HEK293 (cell line): ENCODE results near the gene NTSR1.

ENCODE experiments used
- CTCF ChIA-PET: fragments of 350-600 bp; formaldehyde crosslinking; extraction: SDS; loops from one replicate; lab custom pipeline; 2021; ENCODE audit warnings: antibody characterized with exemption; lab: Yijun Ruan, JAX
- POLR2A ChIA-PET: fragments of 300-600 bp; formaldehyde crosslinking; extraction: SDS; loops from one replicate; lab custom pipeline; 2020; ENCODE audit warnings: antibody characterized with exemption, inconsistent platforms; lab: Yijun Ruan, JAX
- H3K27ac ChIP-seq: fragments of 200-500 bp; sonication (Bioruptor generic); 2 replicates; pipeline ENCODE4 v1.5.1; 2014; ENCODE audit warnings: low read depth, low read length, control low read depth, inconsistent platforms; ENCODE audit errors: extremely low read depth
- H3K36me3 ChIP-seq, 2 experiments: fragments of 200-500 bp in 1 of 2; sonication (Bioruptor generic) in 1 of 2; 1 replicate in 1 of 2; 2 replicates in 1 of 2; pipeline ENCODE4 v1.5.1; 2014 to 2017; ENCODE audit warnings: inconsistent platforms in 2 of 2, low read length in 2 of 2; ENCODE audit not compliant: control insufficient read depth in 2 of 2, insufficient read depth in 1 of 2
- H3K4me1 ChIP-seq: fragments of 200-500 bp; sonication (Bioruptor generic); 2 replicates; pipeline ENCODE4 v1.5.1; 2014; ENCODE audit warnings: mild to moderate bottlenecking, low read length, inconsistent platforms; ENCODE audit not compliant: control insufficient read depth, insufficient read depth
- H3K4me3 ChIP-seq: 2 replicates; pipeline ENCODE4 v1.5.1; 2011; ENCODE audit warnings: low read depth, mild to moderate bottlenecking, control low read depth, low read length, moderate library complexity
- H3K9me3 ChIP-seq: fragments of 200-500 bp; sonication (Bioruptor generic); 2 replicates; pipeline ENCODE4 v1.5.1; 2014; ENCODE audit warnings: low read depth, low read length, inconsistent platforms; ENCODE audit not compliant: control insufficient read depth, insufficient read depth
- BCL11B ChIP-seq: fragments of 450-650 bp; formaldehyde crosslinking; IDR thresholded peaks from 2 replicates; pipeline ENCODE4 v1.5.1; 2016; ENCODE audit warnings: low read depth, missing biosample characterization, missing genetic modification characterization
- EGR2 ChIP-seq: fragments of 450-650 bp; formaldehyde crosslinking; IDR thresholded peaks from 2 replicates; pipeline ENCODE4 v1.5.1; 2016; ENCODE audit warnings: low read depth, missing biosample characterization, missing genetic modification characterization
- GLIS2 ChIP-seq: fragments of 450-650 bp; formaldehyde crosslinking; IDR thresholded peaks from 2 replicates; pipeline ENCODE4 v1.5.1; 2016; ENCODE audit warnings: missing biosample characterization, missing genetic modification characterization
- IKZF3 ChIP-seq: fragments of 450-650 bp; IDR thresholded peaks from 2 replicates; pipeline ENCODE4 v1.5.0; 2018; ENCODE audit warnings: missing biosample characterization, mild to moderate bottlenecking, missing genetic modification characterization, moderate library complexity
- OSR2 ChIP-seq: fragments of 450-650 bp; formaldehyde crosslinking; IDR thresholded peaks from 2 replicates; pipeline ENCODE4 v1.5.1; 2016; ENCODE audit warnings: missing biosample characterization, missing genetic modification characterization
- REST ChIP-seq: fragments of 450-650 bp; formaldehyde crosslinking; IDR thresholded peaks from 2 replicates; pipeline ENCODE4 v1.5.1; 2016; ENCODE audit warnings: missing biosample characterization, missing genetic modification characterization
- SALL2 ChIP-seq: fragments of 450-650 bp; formaldehyde crosslinking; IDR thresholded peaks from 2 replicates; pipeline ENCODE4 v1.5.0; 2017; ENCODE audit warnings: missing biosample characterization, mild to moderate bottlenecking, missing genetic modification characterization, borderline replicate concordance
- ZFP41 ChIP-seq: fragments of 450-650 bp; formaldehyde crosslinking; IDR thresholded peaks from 2 replicates; pipeline ENCODE4 v1.5.1; 2016; ENCODE audit warnings: missing biosample characterization, missing genetic modification characterization, borderline replicate concordance
- ZNF16 ChIP-seq: fragments of 450-650 bp; formaldehyde crosslinking; IDR thresholded peaks from 2 replicates; pipeline ENCODE4 v1.5.1; 2016; ENCODE audit warnings: low read depth, missing biosample characterization, missing genetic modification characterization
- ZNF211 ChIP-seq: fragments of 450-650 bp; formaldehyde crosslinking; IDR thresholded peaks from 2 replicates; pipeline ENCODE4 v1.5.1; 2016; ENCODE audit warnings: low read depth, missing biosample characterization, missing genetic modification characterization
- ZNF280D ChIP-seq: fragments of 450-650 bp; formaldehyde crosslinking; IDR thresholded peaks from 2 replicates; pipeline ENCODE4 v1.5.1; 2016; ENCODE audit warnings: missing biosample characterization, missing genetic modification characterization
- ZNF341 ChIP-seq: fragments of 450-650 bp; formaldehyde crosslinking; IDR thresholded peaks from 2 replicates; pipeline ENCODE4; 2016; ENCODE audit warnings: low read depth, missing biosample characterization, missing genetic modification characterization
- ZNF37A ChIP-seq: fragments of 450-650 bp; IDR thresholded peaks from 2 replicates; pipeline ENCODE4 v1.5.1; 2018; ENCODE audit warnings: missing biosample characterization, missing genetic modification characterization
- ZNF416 ChIP-seq: fragments of 450-650 bp; formaldehyde crosslinking; IDR thresholded peaks from 2 replicates; pipeline ENCODE4 v1.5.1; 2016; ENCODE audit warnings: missing biosample characterization, missing genetic modification characterization
- ZNF433 ChIP-seq: fragments of 450-650 bp; formaldehyde crosslinking; IDR thresholded peaks from 2 replicates; pipeline ENCODE4 v1.5.1; 2016; ENCODE audit warnings: missing biosample characterization, missing genetic modification characterization, low read depth
- ZNF514 ChIP-seq: fragments of 450-650 bp; formaldehyde crosslinking; IDR thresholded peaks from 2 replicates; pipeline ENCODE4 v1.5.1; 2016; ENCODE audit warnings: missing biosample characterization, missing genetic modification characterization
- ZNF529 ChIP-seq: fragments of 450-650 bp; formaldehyde crosslinking; IDR thresholded peaks from 2 replicates; pipeline ENCODE4 v1.5.1; 2017; ENCODE audit warnings: missing genetic modification characterization, missing biosample characterization; ENCODE audit not compliant: insufficient replicate concordance
- ZNF560 ChIP-seq: fragments of 450-650 bp; formaldehyde crosslinking; IDR thresholded peaks from 2 replicates; pipeline ENCODE4 v1.5.1; 2017; ENCODE audit warnings: missing biosample characterization, missing genetic modification characterization, borderline replicate concordance
- ZNF561 ChIP-seq: fragments of 450-650 bp; IDR thresholded peaks from 2 replicates; pipeline ENCODE4 v1.5.1; 2018; ENCODE audit warnings: missing biosample characterization, missing genetic modification characterization, borderline replicate concordance
- ZNF585B ChIP-seq: fragments of 450-650 bp; formaldehyde crosslinking; IDR thresholded peaks from 2 replicates; pipeline ENCODE4 v1.5.1; 2016; ENCODE audit warnings: missing biosample characterization, missing genetic modification characterization
- ZNF692 ChIP-seq: fragments of 450-650 bp; formaldehyde crosslinking; IDR thresholded peaks from 2 replicates; pipeline ENCODE4 v1.5.1; 2016; ENCODE audit warnings: missing biosample characterization, missing genetic modification characterization
- ZNF704 ChIP-seq: fragments of 450-650 bp; formaldehyde crosslinking; IDR thresholded peaks from 2 replicates; pipeline ENCODE4 v1.5.1; 2016; ENCODE audit warnings: missing biosample characterization, missing genetic modification characterization
- ZNF707 ChIP-seq: fragments of 450-650 bp; formaldehyde crosslinking; IDR thresholded peaks from 2 replicates; pipeline ENCODE4 v1.5.1; 2016; ENCODE audit warnings: missing biosample characterization, missing genetic modification characterization
- ZNF837 ChIP-seq: fragments of 450-650 bp; formaldehyde crosslinking; IDR thresholded peaks from 2 replicates; pipeline ENCODE4 v1.5.1; 2016; ENCODE audit warnings: missing biosample characterization, missing genetic modification characterization
- ZSCAN30 ChIP-seq: fragments of 450-650 bp; IDR thresholded peaks from 2 replicates; pipeline ENCODE4 v1.5.1; 2018; ENCODE audit warnings: missing biosample characterization, mild to moderate bottlenecking, missing genetic modification characterization, moderate library complexity
- ZSCAN5A ChIP-seq: fragments of 450-650 bp; formaldehyde crosslinking; IDR thresholded peaks from 2 replicates; pipeline ENCODE4 v1.5.1; 2016; ENCODE audit warnings: missing biosample characterization, missing genetic modification characterization

NTSR1 gene

GRCh38 chr20:62712606-62713005 is 4.0 kb downstream of the NTSR1 start:
- Histone ChIP-seq H3K27ac (no peak overlapping the region), H3K4me3 (no peak overlapping the region), H3K36me3 (no peaks in the 10 kb centered on the region), H3K4me1 (0 out of 2 replicates have a peak, but pooled peaks cover 4% of the 10 kb centered on the region), H3K9me3 (no peaks in the 10 kb centered on the region)
- no peak for TF ChIP-seq ZSCAN30 (tag by site-specific recombination)
- no peak for TF ChIP-seq OSR2
- TF ChIP-seq ZNF514 (tag by site-specific recombination): no peak
- TF ChIP-seq ZNF560 (tag by site-specific recombination): no peak
- no peak for TF ChIP-seq ZNF433 (tag by site-specific recombination)
- TF ChIP-seq EGR2 (tag by site-specific recombination): no peak
- no peak for TF ChIP-seq SALL2 (tag by site-specific recombination)
- TF ChIP-seq ZSCAN5A (tag by site-specific recombination): no peak
- TF ChIP-seq ZNF837: no peak
- TF ChIP-seq ZNF529 (tag by site-specific recombination): no peak
- TF ChIP-seq ZNF585B (tag by site-specific recombination): no peak
- TF ChIP-seq ZNF416: no peak
- TF ChIP-seq ZNF692: no peak
- no peak for TF ChIP-seq BCL11B (tag by site-specific recombination)
- no peak for TF ChIP-seq ZNF280D (tag by site-specific recombination)
- TF ChIP-seq ZFP41 (tag by site-specific recombination): no peak
- no peak for TF ChIP-seq GLIS2 (tag by site-specific recombination)
- ChIA-PET CTCF (no interaction called here), POLR2A (no interaction called here)

- no peak for TF ChIP-seq ZNF704 (tag by site-specific recombination)
- no peak for TF ChIP-seq IKZF3 (tag by site-specific recombination)
- no peak for TF ChIP-seq ZNF707
- TF ChIP-seq ZNF37A (tag by site-specific recombination): no peak
- TF ChIP-seq ZNF16: no peak
- TF ChIP-seq REST (tag by site-specific recombination): no peak
- no peak for TF ChIP-seq ZNF341 (tag by site-specific recombination)
- TF ChIP-seq ZNF211 (tag by site-specific recombination): no peak
- no peak for TF ChIP-seq ZNF561 (tag by site-specific recombination)
- POLR2A ChIA-PET: no interaction called here
- CTCF ChIA-PET: no interaction called here
- H3K27ac ChIP-seq: no peak overlapping the region
- H3K4me3 ChIP-seq: no peak overlapping the region
- no peaks in the 10 kb centered on the region for H3K36me3 ChIP-seq
- H3K4me1 ChIP-seq: no peaks in the 10 kb centered on the region
- H3K9me3 ChIP-seq: no peaks in the 10 kb centered on the region
Observed at GRCh38 chr20:62714006-62714405, 5.4 kb downstream of the NTSR1 start.
